Tibial artery (tissue), 4 donors: ENCODE measurements around the gene OCSTAMP.

Source experiments
- DNase-seq, 2 donors: peaks; one replicate each; pipeline ENCODE4 v3.0.0-alpha.2; 2019
- H3K27ac ChIP-seq, 2 donors: fragments of 200-600 bp; sonication (generic) in 1 of 2; 1 replicate in 1 of 2; 2 replicates in 1 of 2; pipeline ENCODE4 v1.5.1; 2018 to 2019; ENCODE audit warnings: mild to moderate bottlenecking in 1 of 2
- H3K27me3 ChIP-seq, 2 donors: fragments of 200-600 bp; sonication (generic) in 1 of 2; one replicate each; pipeline versions ENCODE4 v1.5.1 to v1.6.0; 2016 to 2019
- H3K36me3 ChIP-seq, 3 donors: fragments of 200-600 bp; sonication (generic) in 2 of 3; one replicate each; pipeline ENCODE4 v1.5.1; 2016 to 2019; ENCODE audit warnings: mild to moderate bottlenecking in 2 of 3
- H3K4me1 ChIP-seq, 4 donors: fragments of 200-600 bp; sonication (generic) in 2 of 4; 1 replicate in 3 of 4; 2 replicates in 1 of 4; pipeline ENCODE4 v1.5.1; 2016 to 2019
- H3K4me3 ChIP-seq, 2 donors: fragments of 200-600 bp; sonication (generic) in 1 of 2; 1 replicate in 1 of 2; 2 replicates in 1 of 2; pipeline ENCODE4 v1.5.1; 2018 to 2019; ENCODE audit warnings: mild to moderate bottlenecking in 2 of 2
- H3K9me3 ChIP-seq, 3 donors: fragments of 200-600 bp; sonication (generic) in 1 of 3; one replicate each; pipeline ENCODE4 v1.5.1; 2016 to 2019
- CTCF ChIP-seq, 2 experiments: fragments of 200-600 bp in 1 of 2; fragments of 450-650 bp in 1 of 2; IDR thresholded peaks; one replicate each; pipeline ENCODE4 v1.5.1; 2017 to 2019; ENCODE audit warnings: antibody characterized with exemption in 2 of 2, mild to moderate bottlenecking in 1 of 2, moderate library complexity in 1 of 2
- intact Hi-C: fragments of 100-400 bp; cut with DNase I; formaldehyde crosslinking; loops from one replicate; pipeline ENCODE4 v1.15.0; 2023; ENCODE audit warnings: low total_unique reads

The OCSTAMP gene

GRCh38 chr20:46572790-46573189 lies 22.3 kb upstream of the OCSTAMP start:
- DNase-seq: no peak
- TF ChIP-seq CTCF (IDR thresholded peaks at IDR 0.05): no peak
- H3K4me3 ChIP-seq: no peak overlapping the region
- no peaks in the 10 kb centered on the region for H3K36me3 ChIP-seq
- H3K27me3 ChIP-seq: no peaks in the 10 kb centered on the region
- no peaks in the 10 kb centered on the region for H3K9me3 ChIP-seq
- peaks cover 0 to 17% (median 10%) of the 10 kb centered on the region in 4 donors for H3K4me1 ChIP-seq
- no peak overlapping the region for H3K27ac ChIP-seq
- intact Hi-C loops: no loop called here

DNA sequence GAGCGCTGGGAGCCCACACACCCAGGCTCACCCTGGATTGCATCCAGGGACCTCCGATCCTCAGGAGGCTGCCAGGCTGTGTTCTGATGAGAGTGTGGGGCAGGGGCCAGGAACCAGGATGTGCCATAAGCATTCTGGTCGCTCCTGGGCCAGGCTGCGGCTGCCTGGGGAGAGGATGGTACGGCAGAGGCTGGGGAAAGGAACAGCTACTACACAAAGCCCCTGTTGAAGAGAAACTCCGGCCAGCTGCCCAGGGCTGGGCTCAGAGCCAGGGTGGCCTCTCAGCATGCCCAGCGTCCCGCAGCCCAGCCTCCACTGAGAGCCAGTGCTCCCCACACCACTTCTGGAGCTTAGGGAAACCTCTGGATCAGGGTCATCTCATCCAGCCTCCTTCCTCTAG lies 21.7 kb upstream of the OCSTAMP start:
- no peak for DNase-seq
- intact Hi-C loops: no loop called here
- no peaks in the 10 kb centered on the region for H3K9me3 ChIP-seq
- no peak overlapping the region for H3K4me3 ChIP-seq
- peaks cover 0 to 17% (median 10%) of the 10 kb centered on the region in 4 donors for H3K4me1 ChIP-seq
- no peak for TF ChIP-seq CTCF (IDR thresholded peaks at IDR 0.05)
- no peak overlapping the region for H3K27ac ChIP-seq
- H3K27me3 ChIP-seq: no peaks in the 10 kb centered on the region
- H3K36me3 ChIP-seq: no peaks in the 10 kb centered on the region

- TF ChIP-seq CTCF (IDR thresholded peaks at IDR 0.05): no peak
- Histone ChIP-seq H3K9me3 (no peaks in the 10 kb centered on the region), H3K4me1 (peaks cover 0 to 17% (median 10%) of the 10 kb centered on the region in 4 donors), H3K36me3 (no peaks in the 10 kb centered on the region), H3K4me3 (no peak overlapping the region), H3K27ac (no peak overlapping the region), H3K27me3 (no peaks in the 10 kb centered on the region)
- no peak for DNase-seq
- intact Hi-C loops: no loop called here
These were observed 21.0 kb upstream of the OCSTAMP start for GRCh38 chr20:46571418-46571817.

- H3K4me1 ChIP-seq: peaks cover 0 to 17% (median 10%) of the 10 kb centered on the region in 4 donors
- no peaks in the 10 kb centered on the region for H3K9me3 ChIP-seq
- intact Hi-C loops: no loop called here
- no peaks in the 10 kb centered on the region for H3K27me3 ChIP-seq
- H3K27ac ChIP-seq: no peak overlapping the region
- DNase-seq: no peak
- H3K4me3 ChIP-seq: no peak overlapping the region
- H3K36me3 ChIP-seq: no peaks in the 10 kb centered on the region
- TF ChIP-seq CTCF (IDR thresholded peaks at IDR 0.05): no peak
These were observed 20.5 kb upstream of the OCSTAMP start for GRCh38 chr20:46570956-46571355.

- peaks cover 0 to 17% (median 10%) of the 10 kb centered on the region in 4 donors for H3K4me1 ChIP-seq
- TF ChIP-seq CTCF (IDR thresholded peaks at IDR 0.05): no peak
- no peaks in the 10 kb centered on the region for H3K9me3 ChIP-seq
- no peak overlapping the region for H3K27ac ChIP-seq
- no peaks in the 10 kb centered on the region for H3K27me3 ChIP-seq
- intact Hi-C loops: no loop called here
- no peak for DNase-seq
- no peak overlapping the region for H3K4me3 ChIP-seq
- H3K36me3 ChIP-seq: no peaks in the 10 kb centered on the region
These were observed 19.5 kb upstream of the OCSTAMP start for GRCh38 chr20:46569961-46570360.

DNA sequence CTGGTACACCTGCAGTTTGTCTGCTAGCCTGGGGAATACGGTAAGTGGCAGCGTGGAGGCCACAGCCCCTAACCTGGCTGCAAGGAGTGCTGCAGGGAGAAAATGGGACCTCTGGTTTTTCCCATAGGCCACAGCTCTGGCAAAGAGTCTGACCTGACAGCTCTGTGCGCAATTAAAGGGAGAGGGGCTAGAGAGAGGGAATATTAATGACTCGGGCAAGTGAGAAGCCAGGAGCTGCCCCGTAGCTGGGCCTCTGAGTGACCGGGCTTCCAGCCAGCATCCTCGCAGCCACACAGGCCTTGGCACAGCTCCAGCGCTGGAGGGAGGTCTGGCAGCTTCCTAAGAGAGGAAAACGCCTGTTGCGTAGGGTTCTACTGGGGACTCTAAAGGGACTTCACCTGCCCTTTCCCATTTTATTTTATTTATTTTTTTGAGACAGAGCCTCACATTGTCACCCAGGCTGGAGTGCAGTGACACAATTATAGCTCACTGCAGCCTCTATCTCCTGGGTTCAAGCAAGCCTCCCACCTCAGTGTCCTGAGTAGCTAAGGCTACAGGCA lies 18.2 kb upstream of the OCSTAMP start:
- H3K36me3 ChIP-seq: no peaks in the 10 kb centered on the region
- no peaks in the 10 kb centered on the region for H3K27me3 ChIP-seq
- H3K4me1 ChIP-seq: peaks cover 0 to 17% (median 10%) of the 10 kb centered on the region in 4 donors
- no peak overlapping the region for H3K27ac ChIP-seq
- TF ChIP-seq CTCF (IDR thresholded peaks at IDR 0.05): no peak
- H3K4me3 ChIP-seq: no peak overlapping the region
- intact Hi-C loops: no loop called here
- no peaks in the 10 kb centered on the region for H3K9me3 ChIP-seq
- peak; percentile 85 to 89 for DNase-seq
